ENCODE measurements around the gene IKZF2. TPM values are rescaled to one million over a fixed set of nuclear protein-coding genes. Genes with fewer than 3 reads are reported as not detected.

The IKZF2 gene
- total and polyA plus RNA-seq, 9 of the 15 experiments (the other 6 are each of a cell fraction or from before 2014, with no cell fraction given), result 0.04 to 0.54 (median 0.22) TPM

GRCh38 chr2:213161759-213162515, 10.5 kb upstream of the IKZF2 start:
- Histone ChIP-seq H4K20me1 (replicated peaks; ENCODE audit: control insufficient read depth, insufficient read depth, low read length) (no peaks in the 10 kb centered on the region), H3K9me1 (ENCODE audit: control insufficient read depth, insufficient read depth, low read length) (no peaks in the 10 kb centered on the region), H3K9me3 (replicated peaks; ENCODE audit: control insufficient read depth, insufficient read depth, low read depth, low read length) (no peaks in the 10 kb centered on the region), H3K79me2 (ENCODE audit: control insufficient read depth, insufficient read depth, low read length) (no peaks in the 10 kb centered on the region), H3K4me2 (ENCODE audit: insufficient read depth, low read length) (no peak overlapping the region), H3K27me3 (ENCODE audit: control insufficient read depth in 2 of 2, insufficient read depth in 2 of 2, low read length in 2 of 2) (no peaks in the 10 kb centered on the region), H3K4me3 (no peak overlapping the region), H3K4me1 (replicated peaks in 1 of 2; ENCODE audit: control insufficient read depth in 2 of 2, insufficient read depth in 2 of 2, low read length in 2 of 2) (no peaks in the 10 kb centered on the region), H3K9ac (ENCODE audit: insufficient read depth in 1 of 2, low read depth in 2 of 2, low read length in 2 of 2) (no peak overlapping the region), H2AFZ (ENCODE audit: low read depth, low read length) (no peak overlapping the region), H3K36me3 (ENCODE audit: control insufficient read depth, insufficient read depth, low read length) (no peaks in the 10 kb centered on the region), H3K27ac (ENCODE audit: extremely low read depth, low read depth, low read length) (no peak overlapping the region)
- 0% methylated on average over 5 of the region's 5 CpGs for WGBS (ENCODE audit: insufficient coverage, low coverage, missing lambda C conversion rate)
- no TSS peak for BruUV-seq (replicated peaks)
- ATAC-seq (no peak), FAIRE-seq (no peak), DNase-seq (ENCODE audit: extremely low read depth in 1 of 4, low spot score in 3 of 4) (no peak)
- in situ Hi-C loops (cut with MboI) (no loop called here), intact Hi-C loops (cut with micrococcal nuclease) (no loop called here)
- ChIA-PET POLR2A (no interaction called here), CTCF (ENCODE audit: low intra/inter-chr PET ratio) (no interaction called here)
- TF ChIP-seq ZBTB26 (CRISPR knock-in tag; IDR thresholded peaks at IDR 0.05) (no peak), EZH2 (IDR thresholded peaks at IDR 0.05; ENCODE audit: borderline replicate concordance, low read depth, low read length) (no peak), CCAR2 (IDR thresholded peaks at IDR 0.05; ENCODE audit: low read depth, low read length) (no peak), HINFP (tag; conservative IDR thresholded peaks at IDR 0.05; ENCODE audit: low read depth) (no peak), ARID4B (CRISPR knock-in tag; IDR thresholded peaks at IDR 0.05) (no peak), ZBTB2 (IDR thresholded peaks at IDR 0.05) (no peak), ZNF717 (CRISPR knock-in tag; IDR thresholded peaks at IDR 0.05) (no peak), TRIM28 (IDR thresholded peaks at IDR 0.05) (no peak), MAZ (CRISPR knock-in tag; conservative IDR thresholded peaks at IDR 0.05 in 1 of 2, IDR thresholded peaks at IDR 0.05 in 1 of 2) (no peak), POLR2AphosphoS2 (IDR thresholded peaks at IDR 0.05; ENCODE audit: low read length) (no peak)
